Testis (tissue), 5 donors: Measurements from ENCODE around the gene EXOSC9. TPM values are rescaled to one million over a fixed set of nuclear protein-coding genes. Genes with fewer than 3 reads are reported as not detected.
"Not testable (repeated sequence)": the region's sequence is repeated elsewhere in the genome, so short reads cannot be mapped to it uniquely, and the experiment has no call there.

Source experiments
- DNase-seq: peaks from one replicate; pipeline ENCODE4 v3.0.0-alpha.2; 2019
- H3K27ac ChIP-seq, 2 donors: fragments of 200-600 bp; sonication (generic); one replicate each; pipeline ENCODE4 v1.5.1; 2019
- H3K27me3 ChIP-seq: fragments of 200-600 bp; sonication (generic); one replicate; pipeline ENCODE4 v1.5.1; 2019
- H3K36me3 ChIP-seq: fragments of 200-600 bp; sonication (generic); one replicate; pipeline ENCODE4 v1.5.1; 2017; ENCODE audit warnings: low read depth; ENCODE audit errors: missing control alignments
- H3K4me1 ChIP-seq: fragments of 200-600 bp; sonication (generic); one replicate; pipeline ENCODE4 v1.5.1; 2019
- H3K4me3 ChIP-seq, 2 donors: fragments of 200-600 bp; sonication (generic); one replicate each; pipeline ENCODE4 v1.5.1; 2017 to 2019
- H3K9me3 ChIP-seq: fragments of 200-600 bp; sonication (generic); one replicate; pipeline ENCODE4 v1.5.1; 2017
- CTCF ChIP-seq, 3 experiments: fragments of 450-650 bp in 2 of 3; fragments of 200-600 bp in 1 of 3; sonication (generic) in 1 of 3; IDR thresholded peaks; one replicate each; pipeline ENCODE4 v1.5.1; 2016 to 2019; ENCODE audit warnings: antibody characterized with exemption in 3 of 3, mild to moderate bottlenecking in 2 of 3, moderate library complexity in 1 of 3
- POLR2A ChIP-seq: fragments of 450-650 bp; IDR thresholded peaks from one replicate; pipeline ENCODE4 v1.6.1; 2017; ENCODE audit warnings: antibody characterized with exemption, mild to moderate bottlenecking, moderate library complexity
- WGBS, 2 donors: methylation state at CpG; one replicate each; pipeline ENCODE4 v1.1.5; 2018; 5-methylcytosine and 5-hydroxymethylcytosine counted together
- intact Hi-C: fragments of 100-400 bp; cut with DNase I; formaldehyde crosslinking; loops from one replicate; pipeline ENCODE4 v1.15.1; 2023; ENCODE audit warnings: low total_unique reads
- long read RNA-seq, 2 donors: transcript quantifications; one replicate each; lab custom pipeline, GENCODE V29; 2026
- polyA plus RNA-seq: library from polyadenylated mRNA; stranded (reverse); fragments of 350-450 nt; fragmentation: Illumina TruSeq; extraction: RNeasy Lipid Tissue Mini Kit (QIAGEN cat#74804); gene quantifications from one replicate; pipeline ENCODE4 v1.2.3, GENCODE V29; 2014; ENCODE audit warnings: low read depth, low replicate concordance; ENCODE audit not compliant: insufficient read depth
- total RNA-seq, 2 donors: library from RNA; depleted of rRNA; stranded (reverse); fragments of >200 nt; gene quantifications; one replicate each; pipeline ENCODE4 v1.2.3, GENCODE V29; 2016

Gene EXOSC9, protein sequence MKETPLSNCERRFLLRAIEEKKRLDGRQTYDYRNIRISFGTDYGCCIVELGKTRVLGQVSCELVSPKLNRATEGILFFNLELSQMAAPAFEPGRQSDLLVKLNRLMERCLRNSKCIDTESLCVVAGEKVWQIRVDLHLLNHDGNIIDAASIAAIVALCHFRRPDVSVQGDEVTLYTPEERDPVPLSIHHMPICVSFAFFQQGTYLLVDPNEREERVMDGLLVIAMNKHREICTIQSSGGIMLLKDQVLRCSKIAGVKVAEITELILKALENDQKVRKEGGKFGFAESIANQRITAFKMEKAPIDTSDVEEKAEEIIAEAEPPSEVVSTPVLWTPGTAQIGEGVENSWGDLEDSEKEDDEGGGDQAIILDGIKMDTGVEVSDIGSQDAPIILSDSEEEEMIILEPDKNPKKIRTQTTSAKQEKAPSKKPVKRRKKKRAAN
- 10 to 100 TPM; 52.2 to 55.7 TPM for total RNA-seq
- 74.6 TPM for polyA plus RNA-seq
- long read RNA-seq, donor 1, transcript EXOSC9-201 (12 exons, 1,481 nt) = major isoform, 12 of 21 reads
- long read RNA-seq, donor 1, partial matches to known transcripts = 8 of 21 reads
- long read RNA-seq, donor 1, other reads (novel, unspliced or antisense) = 0 of 21 reads
- long read RNA-seq, donor 2, transcript EXOSC9-201 (12 exons, 1,481 nt) = major isoform, 10 of 11 reads
- long read RNA-seq, donor 2, partial matches to known transcripts = 0 of 11 reads
- long read RNA-seq, donor 2, other reads (novel, unspliced or antisense) = 0 of 11 reads

GRCh38 chr4:121800961-121801714 is at the start of gene EXOSC9:
Gene EXOSC9, plus strand, starts transcription at chr4:121801323. Its CDS starts 102 bp downstream, at chr4:121801425.
- DNase-seq = peak; percentile 92
- WGBS, 2 donors = 0% methylated on average over 40 to 48 of the region's 48 CpGs
- H3K9me3 ChIP-seq = no peaks in the 10 kb centered on the region
- H3K4me1 ChIP-seq = peaks cover 11% of the 10 kb centered on the region
- no peaks in the 10 kb centered on the region for H3K27me3 ChIP-seq
- H3K4me3 ChIP-seq = peak within 1 kb of the TSS; percentile 88 to 90
- peak within 1 kb of the TSS; percentile 90 to 91 for H3K27ac ChIP-seq
- no peaks in the 10 kb centered on the region for H3K36me3 ChIP-seq
- TF ChIP-seq CTCF (IDR thresholded peaks at IDR 0.05) = no peak
- peak; percentile 84 for TF ChIP-seq POLR2A
- intact Hi-C loops = no loop called here

- DNase-seq, H3K4me3 ChIP-seq, H3K36me3 ChIP-seq, H3K27ac ChIP-seq, H3K27me3 ChIP-seq, H3K9me3 ChIP-seq, intact Hi-C loops, H3K4me1 ChIP-seq: not testable (repeated sequence)
- 93 to 100% methylated on average over 1 of the region's 1 CpG for WGBS, 2 donors
Observed at GRCh38 chr4:121752142-121752541, 49.0 kb upstream of the EXOSC9 start.

GRCh38 chr4:121758925-121759568 is 42.1 kb upstream of the EXOSC9 start:
- no peaks in the 10 kb centered on the region for H3K4me1 ChIP-seq
- 92 to 97% methylated on average over 2 of the region's 2 CpGs for WGBS, 2 donors
- no peak for DNase-seq
- no peaks in the 10 kb centered on the region for H3K27me3 ChIP-seq
- no peaks in the 10 kb centered on the region for H3K36me3 ChIP-seq
- no peak overlapping the region for H3K27ac ChIP-seq
- no peak overlapping the region for H3K4me3 ChIP-seq
- TF ChIP-seq POLR2A = no peak
- no peak for TF ChIP-seq CTCF (IDR thresholded peaks at IDR 0.05)
- intact Hi-C loops = no loop called here
- no peaks in the 10 kb centered on the region for H3K9me3 ChIP-seq

DNA sequence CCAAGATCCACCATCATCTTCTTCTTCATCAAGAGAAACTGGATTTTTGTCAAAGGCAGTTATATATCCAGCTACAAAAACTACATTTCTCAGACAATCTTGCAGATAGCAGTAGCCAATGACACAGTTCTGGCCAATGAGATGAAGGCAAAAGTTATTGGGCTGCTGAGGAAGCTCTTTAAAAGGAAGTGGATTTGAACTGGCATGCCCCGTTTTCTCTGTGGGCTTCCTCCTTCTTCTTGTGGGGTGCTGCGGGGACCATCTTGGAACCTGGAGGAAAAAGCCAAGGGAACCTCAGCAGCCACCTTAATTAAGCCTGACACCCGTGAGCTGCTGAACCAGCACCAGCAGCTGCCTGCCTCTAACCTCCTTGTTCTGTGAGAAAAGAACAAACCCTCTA is 40.9 kb upstream of the EXOSC9 start:
- Histone ChIP-seq H3K4me3 (no peak overlapping the region), H3K9me3 (no peaks in the 10 kb centered on the region), H3K27me3 (no peaks in the 10 kb centered on the region), H3K27ac (no peak overlapping the region), H3K4me1 (peaks cover 3% of the 10 kb centered on the region), H3K36me3 (no peaks in the 10 kb centered on the region)
- no peak for DNase-seq
- TF ChIP-seq POLR2A = no peak
- no peak for TF ChIP-seq CTCF (IDR thresholded peaks at IDR 0.05)
- 63 to 67% methylated on average over 3 of the region's 3 CpGs for WGBS, 2 donors
- intact Hi-C loops = no loop called here
